GM21717 (cell line): Measurements from ENCODE around the gene DCLRE1C.
"Not testable (repeated sequence)": the region's sequence is repeated elsewhere in the genome, so short reads cannot be mapped to it uniquely, and the experiment has no call there.

ENCODE experiments used
- ATAC-seq: cut with Tn5 transposase; IDR thresholded peaks from one replicate; pipeline ENCODE4 v1.9.1; 2021; ENCODE audit warnings: mild to moderate bottlenecking, moderate library complexity; ENCODE audit not compliant: unreplicated experiment

DCLRE1C gene

DNA sequence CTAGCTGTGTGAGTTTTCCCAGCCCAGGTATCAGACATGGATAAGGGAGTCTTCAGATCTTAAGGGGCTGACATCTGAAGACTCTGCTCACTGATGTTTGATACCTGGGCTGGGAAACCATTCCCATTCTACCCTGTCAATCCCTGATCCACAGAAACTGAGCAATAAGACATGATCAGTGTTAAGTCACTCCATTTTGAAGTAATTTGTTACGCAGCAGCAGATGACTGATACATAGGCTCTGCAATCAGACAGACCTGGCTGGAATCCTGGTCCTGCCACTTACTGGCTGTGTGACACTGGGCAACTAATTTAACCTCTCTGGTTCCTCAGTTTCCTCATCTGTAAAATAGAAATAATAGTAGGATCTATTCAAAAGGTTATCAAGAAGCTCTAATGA, 6.6 kb downstream of the DCLRE1C start:
- ATAC-seq = no peak

DNA sequence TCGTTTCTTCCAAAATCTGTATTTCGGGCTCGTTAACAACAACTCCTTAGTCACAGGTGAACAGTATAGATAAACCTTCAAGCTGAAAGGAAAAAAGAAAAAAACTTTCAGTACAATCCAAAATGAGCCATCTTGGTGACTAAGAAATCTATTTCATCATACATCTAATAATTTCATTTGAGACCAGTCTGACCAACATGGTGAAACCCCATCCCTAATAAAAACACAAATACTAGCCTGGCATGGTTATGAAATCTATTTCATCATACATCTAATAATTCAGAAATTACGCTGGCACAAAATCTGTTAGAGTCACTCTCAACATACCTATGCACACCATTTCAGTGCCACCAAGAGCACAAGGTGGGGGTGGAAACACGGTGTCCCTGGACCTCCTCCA, 8.8 kb downstream of the DCLRE1C start:
- no peak for ATAC-seq

DNA sequence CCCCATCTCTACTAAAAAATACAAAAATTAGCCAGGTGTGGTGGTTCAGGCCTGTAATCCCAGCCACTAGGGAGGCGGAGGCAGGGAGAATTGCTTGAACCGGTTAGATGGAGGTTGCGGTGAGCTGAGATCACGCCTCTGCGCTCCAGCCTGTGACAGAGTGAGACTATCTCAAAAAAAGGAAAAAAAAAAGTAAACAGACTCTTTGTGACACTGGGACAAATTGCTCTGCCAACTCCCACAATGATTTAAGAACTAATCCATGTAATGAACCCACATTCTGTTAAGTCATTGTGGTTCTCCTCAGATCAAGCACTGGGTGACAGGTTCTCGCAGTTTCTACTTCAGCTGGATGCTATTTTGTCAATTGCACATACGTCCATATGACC, 11.0 kb downstream of the DCLRE1C start:
- not testable (repeated sequence) for ATAC-seq

DNA sequence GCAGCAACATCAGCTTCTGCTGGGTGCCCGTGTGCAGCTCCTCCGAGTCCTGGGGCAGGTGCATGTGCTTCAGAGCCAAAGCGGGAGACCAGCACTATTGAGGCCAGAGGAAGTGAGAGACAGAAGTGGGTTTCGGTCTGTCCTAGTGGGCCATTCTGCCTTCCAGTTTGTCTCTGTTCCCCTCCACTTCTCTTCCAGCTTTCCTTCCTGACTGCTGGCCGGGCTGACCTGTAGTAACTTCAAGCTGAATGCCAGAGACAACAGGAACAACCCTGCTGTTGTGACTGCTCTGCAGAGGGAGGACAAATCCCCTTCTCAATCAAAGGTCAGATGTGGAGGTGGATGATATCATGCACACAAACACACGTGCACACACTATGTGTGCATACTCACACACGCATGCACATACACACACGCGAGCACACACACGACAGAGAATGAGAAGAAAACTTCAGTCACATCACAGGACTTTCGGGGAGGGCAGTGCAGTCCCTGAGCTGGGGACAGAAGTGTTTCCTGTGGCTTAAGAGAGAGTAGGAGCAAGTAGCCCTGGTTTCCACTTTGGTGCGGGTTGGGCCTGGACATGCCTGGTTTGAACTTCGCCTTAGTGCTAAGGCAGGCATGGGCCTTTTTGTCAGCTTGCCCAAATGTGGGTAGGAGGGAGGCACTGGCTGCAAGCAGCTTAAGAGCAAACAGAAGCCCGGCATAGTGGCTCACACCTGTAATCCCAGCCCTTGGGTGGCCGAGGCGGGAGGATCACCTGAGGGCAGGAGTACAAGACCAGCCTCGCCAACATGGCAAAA, 11.5 kb downstream of the DCLRE1C start:
- peak; percentile 90 for ATAC-seq

DNA sequence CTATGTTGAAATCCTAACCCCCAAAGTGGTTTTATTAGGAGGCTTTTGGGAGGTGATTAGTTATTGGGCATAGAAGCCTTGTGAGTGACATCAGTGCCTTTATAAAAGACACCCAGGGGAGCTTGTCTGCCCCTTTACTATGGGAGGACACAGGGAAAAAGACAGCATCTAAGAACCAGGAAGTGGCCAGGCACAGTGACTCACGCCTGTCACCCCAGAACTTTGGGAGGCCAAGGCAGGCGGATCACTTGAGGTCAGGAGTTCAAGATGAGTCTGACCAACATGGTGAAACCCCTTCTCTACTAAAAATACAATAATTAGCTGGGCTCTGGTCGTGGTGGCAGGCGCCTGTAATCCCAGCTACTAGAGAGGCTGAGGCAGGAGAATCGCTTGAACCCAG, 14.9 kb downstream of the DCLRE1C start:
- ATAC-seq = not testable (repeated sequence)

DNA sequence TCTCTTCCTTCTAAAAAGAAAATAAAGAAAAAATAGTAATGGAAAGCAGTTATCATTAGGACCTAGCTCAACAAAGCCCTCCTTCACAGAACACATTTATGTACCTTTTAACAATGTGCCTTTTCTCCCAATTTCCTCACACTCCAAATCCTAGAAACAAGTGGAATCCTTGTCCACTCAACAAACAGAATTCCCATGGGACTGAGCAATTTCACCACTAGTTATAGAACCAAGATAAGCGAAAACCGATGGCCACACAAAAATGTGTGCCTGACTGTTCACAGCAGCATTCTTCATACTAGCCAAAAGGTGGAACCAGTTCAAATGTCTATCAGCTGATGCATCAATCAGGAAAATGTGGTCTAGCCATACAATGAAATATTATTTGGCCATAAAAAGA, 17.3 kb downstream of the DCLRE1C start:
- no peak for ATAC-seq

DNA sequence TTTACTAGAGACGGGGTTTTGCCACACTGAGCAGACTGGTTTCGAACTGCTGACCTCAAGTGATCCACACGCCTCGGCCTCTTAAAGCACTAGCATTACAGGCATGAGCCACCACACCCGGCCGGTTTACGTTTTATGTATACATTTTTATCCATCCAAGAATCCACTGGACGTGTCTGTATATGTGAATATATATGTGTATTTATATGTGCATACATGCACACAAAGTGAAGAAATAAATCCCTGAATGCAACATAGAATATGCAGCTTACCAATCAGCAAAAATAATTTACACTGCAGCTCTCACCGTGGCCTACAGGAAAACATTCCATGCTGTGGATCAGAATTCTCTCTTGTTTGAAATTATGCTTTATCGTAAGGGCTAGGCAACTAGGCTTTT, 23.3 kb downstream of the DCLRE1C start:
- ATAC-seq = no peak

DNA sequence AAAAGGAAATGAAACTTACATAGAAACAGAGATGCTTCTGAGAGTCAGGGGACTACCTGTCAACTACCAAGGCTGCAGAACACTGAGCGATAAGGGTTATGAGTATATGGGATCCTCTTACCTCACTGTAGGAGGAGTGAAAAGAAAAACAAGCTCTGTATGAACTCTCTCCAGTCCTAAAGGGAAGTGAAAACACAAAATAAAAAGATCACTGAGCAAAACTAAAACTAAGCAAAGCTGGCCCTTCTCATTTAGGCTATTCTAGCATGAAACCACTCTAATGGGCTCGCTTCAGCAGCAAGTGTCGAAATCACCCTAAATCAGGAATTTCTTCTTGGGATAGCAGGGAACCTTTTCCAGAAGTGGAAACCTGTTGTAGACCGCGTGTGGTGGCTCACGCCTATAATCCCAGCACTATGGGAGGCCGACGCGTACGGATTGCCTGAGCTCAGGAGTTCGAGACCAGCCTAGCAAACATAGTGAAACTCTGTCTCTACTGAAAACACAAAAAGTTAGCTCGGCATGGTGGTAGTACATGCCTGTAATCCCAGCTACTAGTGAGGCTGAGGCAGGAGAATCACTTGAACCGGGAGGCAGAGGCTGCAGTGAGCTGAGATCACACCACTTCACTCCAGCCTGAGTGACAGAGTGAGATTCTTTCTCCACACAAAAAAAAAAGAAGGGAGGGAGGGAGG, 27.0 kb downstream of the DCLRE1C start:
- peak; percentile 99 for ATAC-seq

DNA sequence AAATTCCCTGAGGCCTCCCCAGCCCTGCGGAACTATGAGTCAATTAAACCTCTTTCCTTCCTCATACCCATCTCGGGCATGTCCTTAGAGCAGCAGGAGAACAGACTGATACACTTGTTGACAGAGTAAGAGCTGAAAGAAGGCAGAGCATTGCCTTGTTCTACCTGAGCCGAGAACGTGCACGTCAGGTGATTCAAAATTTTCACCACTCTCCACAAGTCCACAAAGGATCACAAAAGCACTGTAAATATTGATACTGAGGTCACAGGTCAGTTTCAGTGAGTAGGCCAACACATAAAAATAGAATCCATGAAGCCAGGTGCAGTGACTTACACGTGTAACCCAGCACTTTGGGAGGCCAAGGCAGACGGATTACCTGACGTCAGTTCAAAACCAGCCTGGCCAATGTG, 27.8 kb downstream of the DCLRE1C start:
- ATAC-seq = peak; percentile 36

DNA sequence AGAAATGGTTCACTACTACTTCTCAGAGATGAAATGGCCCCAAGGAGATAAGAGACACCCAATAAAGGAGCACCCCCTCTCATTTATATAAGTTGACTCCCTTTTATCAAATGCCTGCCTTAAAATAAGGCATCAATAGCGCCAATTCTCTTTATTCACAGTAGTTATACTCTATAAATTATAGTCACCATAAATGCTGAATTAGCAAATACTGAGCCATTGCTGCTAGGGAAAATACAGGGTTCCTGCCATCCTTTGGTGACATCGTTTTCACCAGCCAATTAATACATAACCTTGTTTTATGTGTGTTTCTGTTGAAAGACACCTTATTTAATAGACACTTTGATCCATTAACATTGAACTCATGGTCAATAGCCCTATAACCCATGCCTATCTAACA, 28.6 kb downstream of the DCLRE1C start:
- ATAC-seq = no peak

DNA sequence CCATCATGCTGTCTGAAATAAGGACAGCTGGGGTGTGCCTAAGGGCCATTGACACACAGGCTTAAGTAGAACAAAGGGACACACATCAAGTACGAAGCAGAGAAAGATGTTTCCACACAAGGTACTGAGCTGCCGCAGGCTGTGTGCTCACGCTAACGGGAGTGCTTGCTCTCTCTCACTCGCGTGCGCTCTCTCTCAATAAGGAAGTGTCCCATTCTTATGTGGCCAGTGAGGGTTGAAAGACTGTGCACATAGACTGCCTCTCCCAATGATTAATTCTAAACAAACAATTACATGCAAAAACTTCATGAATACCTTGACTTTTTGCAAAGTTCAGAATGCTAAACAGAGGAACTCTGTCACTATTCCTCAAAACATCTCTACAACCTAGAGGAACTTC, 29.9 kb downstream of the DCLRE1C start:
- no peak for ATAC-seq

DNA sequence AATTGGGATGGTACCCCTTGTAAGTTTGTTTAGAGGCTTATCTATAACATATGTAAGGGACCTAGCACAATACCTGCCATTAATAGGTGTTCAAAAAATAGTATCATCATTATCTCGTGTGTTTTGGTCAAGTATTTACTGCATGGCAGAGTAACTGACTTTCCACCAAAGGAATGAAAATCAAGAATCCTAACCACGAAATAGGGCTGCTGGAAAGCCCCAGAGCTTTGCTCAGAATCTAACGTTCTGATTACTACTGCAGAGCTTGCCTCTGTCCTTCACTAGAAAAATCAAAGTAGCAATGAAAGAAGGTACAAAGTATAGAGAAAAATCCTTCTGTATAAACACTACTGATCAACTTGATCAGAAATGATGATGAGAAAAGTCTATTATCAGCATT, 34.9 kb downstream of the DCLRE1C start:
- ATAC-seq = no peak

DNA sequence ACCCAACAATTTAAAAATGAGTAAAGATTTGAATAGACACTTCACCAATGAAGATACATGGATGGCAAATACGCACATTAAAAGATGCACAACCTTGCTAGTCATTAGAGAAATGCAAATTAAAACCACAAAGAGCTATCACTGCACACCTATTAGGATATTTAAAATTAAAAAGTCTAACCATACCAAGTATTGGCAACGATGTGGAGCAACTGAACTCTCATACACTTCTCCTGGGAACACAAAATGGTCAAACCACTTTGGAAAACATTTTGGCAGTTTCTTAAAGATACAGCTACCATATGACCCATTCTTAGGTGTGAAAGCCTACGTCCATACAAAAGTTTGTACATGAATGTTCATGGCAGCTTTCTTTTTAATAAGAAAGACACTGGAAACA, 36.1 kb downstream of the DCLRE1C start:
- no peak for ATAC-seq

DNA sequence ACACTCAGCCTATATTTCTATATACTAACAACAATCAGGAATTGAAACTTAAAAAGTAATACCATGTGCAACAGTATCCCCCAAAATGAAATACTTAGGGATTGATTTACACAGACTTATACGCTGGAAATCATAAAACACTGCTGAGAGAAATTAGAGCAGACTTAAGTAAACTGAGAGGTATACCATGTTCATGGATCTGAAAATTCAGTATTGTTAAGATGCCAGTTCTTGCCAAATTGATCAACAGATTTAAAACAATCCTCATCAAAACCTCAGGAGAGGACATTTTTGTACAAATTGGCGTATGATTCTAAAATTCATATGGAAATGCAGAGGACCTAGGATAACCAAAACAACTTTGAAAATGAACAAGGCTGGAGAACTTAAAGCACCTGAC, 37.3 kb downstream of the DCLRE1C start:
- ATAC-seq = no peak

DNA sequence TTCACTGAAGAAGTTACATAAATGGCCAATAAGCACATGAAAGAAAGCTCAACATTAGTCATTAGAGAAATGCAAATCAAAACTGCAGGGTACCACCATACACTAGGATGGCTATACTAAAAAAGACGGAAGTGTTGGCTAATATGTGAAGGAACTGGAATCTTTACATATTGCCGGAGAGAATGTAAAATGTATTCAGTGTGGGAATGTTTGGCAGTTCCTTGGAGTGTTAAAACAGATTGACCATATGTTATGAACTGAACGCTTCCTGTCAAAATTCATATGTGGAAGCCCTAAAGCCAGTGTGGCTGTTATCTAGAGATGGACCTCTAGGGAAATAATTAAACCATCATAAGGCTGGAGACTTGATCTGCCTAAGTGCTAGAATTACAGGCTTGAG, 42.1 kb downstream of the DCLRE1C start:
- no peak for ATAC-seq

DNA sequence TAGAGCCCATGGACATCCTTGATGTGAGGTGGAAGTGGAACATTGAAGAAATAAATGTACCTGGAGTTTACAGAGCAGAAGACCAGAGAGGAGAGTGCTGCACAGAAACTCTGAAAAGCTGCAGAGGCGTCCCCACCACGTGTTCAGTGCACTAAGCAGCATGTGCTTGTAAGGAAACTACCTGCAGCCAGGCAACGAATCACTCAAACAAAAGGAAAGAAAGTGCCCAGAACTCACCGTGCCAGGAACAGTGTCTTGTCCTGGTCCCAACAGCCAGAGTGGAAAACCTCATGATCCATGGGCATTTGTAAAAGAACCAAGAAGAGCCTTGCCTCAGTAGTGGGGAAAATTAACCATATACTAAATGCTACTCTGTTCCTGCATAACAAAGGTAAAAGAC, 42.9 kb downstream of the DCLRE1C start:
- ATAC-seq = no peak

DNA sequence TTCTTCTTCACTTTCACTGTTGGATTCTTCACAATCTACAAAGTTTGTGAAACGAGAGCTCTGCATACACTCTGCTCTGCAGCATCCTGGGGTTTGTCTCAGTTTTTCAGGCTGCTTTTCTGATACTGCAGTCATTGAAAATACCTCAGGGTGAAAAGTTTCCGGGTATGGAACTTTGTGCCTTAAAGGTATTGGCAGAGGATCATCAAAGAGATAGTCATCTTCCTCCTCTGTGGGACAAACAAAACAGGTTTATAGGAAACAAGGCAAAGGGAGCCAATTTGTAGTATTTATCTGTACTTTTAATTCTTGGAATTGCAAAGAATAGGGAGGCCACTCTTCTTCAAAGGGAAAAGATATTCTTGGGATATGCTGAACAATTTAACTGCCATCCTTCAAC, 44.8 kb downstream of the DCLRE1C start:
- no peak for ATAC-seq

DNA sequence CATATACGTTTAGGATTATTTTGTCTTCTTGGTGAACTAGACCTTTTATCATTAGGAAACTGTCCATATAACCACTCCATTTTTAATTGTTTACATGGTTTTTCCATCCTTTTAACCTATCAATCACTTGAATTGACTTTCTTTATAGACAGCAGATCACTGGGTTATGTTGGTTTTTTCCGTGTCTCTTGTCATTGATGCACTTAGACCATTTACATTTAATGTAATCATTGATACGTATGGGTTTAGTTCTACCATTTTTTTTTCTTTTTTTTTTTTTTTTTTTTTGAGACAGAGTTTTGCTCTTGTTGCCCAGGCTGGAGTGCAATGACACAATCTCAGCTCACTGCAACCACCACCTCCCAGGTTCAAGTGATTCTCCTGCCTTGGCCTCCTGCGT, 46.3 kb downstream of the DCLRE1C start:
- ATAC-seq = not testable (repeated sequence)

DNA sequence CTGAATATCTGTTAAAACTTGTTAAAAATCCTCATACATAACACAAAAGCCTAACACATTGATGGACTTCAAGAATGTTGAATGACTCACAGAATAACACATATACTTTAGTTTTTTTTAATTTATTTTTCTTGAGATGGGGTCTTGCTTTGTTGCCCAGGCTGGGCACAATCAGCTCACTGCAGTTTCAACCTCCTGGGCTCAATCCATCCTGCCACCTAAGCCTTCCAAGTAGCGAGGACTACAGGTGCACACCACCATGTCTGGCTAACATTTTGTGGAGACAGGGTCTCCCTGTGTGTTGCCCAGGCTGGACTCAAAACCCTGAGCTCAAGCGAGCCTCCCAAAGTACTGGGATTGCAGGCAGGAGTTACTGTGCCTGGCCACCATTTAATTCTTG, 47.1 kb downstream of the DCLRE1C start:
- ATAC-seq = no peak

DNA sequence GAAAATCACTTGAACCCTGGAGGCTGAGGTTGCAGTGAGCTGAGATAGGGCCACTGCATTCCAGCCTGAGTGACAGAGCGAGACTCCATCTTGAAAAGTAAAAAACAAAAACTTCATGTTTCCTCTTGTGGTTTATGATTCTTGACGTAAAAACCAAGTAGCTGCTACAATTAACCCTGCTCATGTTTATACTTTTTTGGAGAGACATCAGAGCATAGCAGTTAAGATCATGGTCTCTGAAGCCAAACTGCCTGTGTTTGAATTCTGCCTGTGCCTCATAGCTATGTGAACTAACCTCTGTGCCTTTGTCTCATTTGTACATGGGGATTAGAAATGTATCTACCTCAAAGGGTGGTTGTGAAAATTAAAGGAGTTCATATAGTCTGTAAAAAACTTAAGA, 48.0 kb downstream of the DCLRE1C start:
- no peak for ATAC-seq

DNA sequence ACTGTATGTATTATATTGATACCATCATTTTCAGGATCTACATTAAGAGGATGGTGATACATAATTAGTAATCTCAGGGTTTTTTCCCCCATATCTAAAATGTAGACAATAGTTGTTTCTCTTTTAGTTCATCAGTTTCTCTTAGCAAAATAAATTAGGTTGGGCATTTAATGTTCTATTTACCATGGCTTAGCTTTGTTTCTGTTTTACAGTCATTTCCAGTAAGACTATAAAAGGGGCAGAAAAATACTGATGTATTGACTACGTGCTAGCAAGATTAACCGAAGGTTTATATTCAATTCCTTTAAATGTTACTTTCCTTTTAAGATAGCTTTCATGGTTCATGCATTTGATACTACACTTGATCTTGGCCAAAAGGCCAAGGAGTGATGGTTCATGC, 49.0 kb downstream of the DCLRE1C start:
- ATAC-seq = no peak

DNA sequence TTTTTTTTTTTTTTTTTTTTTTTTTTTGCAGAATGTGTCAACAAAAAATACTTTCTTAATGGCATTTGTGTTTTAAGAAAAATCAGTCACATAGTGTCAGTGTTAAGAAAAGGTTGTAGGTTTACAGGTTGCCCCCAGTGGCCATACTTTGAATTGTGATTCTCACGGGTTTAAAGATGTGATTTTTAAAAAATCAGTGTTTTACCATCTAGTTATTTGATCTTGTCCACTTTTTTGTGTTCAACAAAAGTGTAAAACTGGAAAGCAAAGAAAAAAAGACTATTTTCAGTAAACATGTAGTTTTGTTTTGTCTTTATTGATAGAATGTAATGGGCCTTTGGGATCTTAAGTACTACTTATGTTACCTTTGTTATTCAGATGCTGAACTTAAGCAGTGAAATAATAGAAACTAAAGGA, 49.6 kb downstream of the DCLRE1C start:
- no peak for ATAC-seq

DNA sequence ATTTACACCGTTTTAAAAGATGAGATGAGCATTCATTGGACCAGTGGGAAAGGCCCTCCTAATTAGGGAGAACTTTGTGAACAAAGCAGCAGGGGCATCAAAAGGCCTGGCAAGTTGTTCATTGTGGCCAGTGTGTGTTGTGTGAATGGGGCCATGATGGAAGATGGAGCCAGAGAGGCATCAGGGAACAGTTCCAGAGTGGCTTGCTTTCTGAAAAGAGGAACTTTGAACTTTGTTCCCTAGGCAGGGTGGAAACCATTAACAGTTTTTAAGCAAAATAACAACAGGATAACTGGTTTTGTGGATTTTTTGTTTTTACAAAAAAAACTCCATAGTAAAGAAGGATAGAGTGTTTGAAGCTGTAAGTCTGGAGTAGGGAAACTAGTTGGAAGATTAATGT, 62.7 kb downstream of the DCLRE1C start:
- no peak for ATAC-seq
